C4-2B (cell line): ENCODE measurements around the gene KHSRP.

Experiments used
- H3K27ac ChIP-seq: fragments of 450-650 bp; 2 replicates; pipeline ENCODE4 v1.5.1; 2017
- CTCF ChIP-seq: fragments of 450-650 bp; conservative IDR thresholded peaks from 2 replicates; pipeline ENCODE4 v1.5.1; 2017; ENCODE audit warnings: mild to moderate bottlenecking
- ZFX ChIP-seq: fragments of 450-650 bp; IDR thresholded peaks from 2 replicates; pipeline ENCODE4 v1.6.1; 2017

KHSRP gene

GRCh38 chr19:6378041-6378440 is 46.6 kb downstream of the KHSRP start:
- no peak for TF ChIP-seq ZFX
- TF ChIP-seq CTCF = no peak
- no peak overlapping the region for H3K27ac ChIP-seq

GRCh38 chr19:6376512-6377190 is 48.0 kb downstream of the KHSRP start:
- no peak overlapping the region for H3K27ac ChIP-seq
- TF ChIP-seq CTCF (no peak), ZFX (no peak)

GRCh38 chr19:6375411-6376010 is 49.1 kb downstream of the KHSRP start, which contains the start of gene PSPN:
Gene PSPN, minus strand, starts transcription at chr19:6375933. Its CDS starts 84 bp downstream, at chr19:6375849.
- no peak within 1 kb of the TSS for H3K27ac ChIP-seq

GRCh38 chr19:6374711-6375410 is 49.8 kb downstream of the KHSRP start:
- TF ChIP-seq CTCF (no peak), ZFX (no peak)
- H3K27ac ChIP-seq = no peak overlapping the region; the same call in 1 of the 2 replicates

More at GRCh38 chr19:6375411-6376010, 49.1 kb downstream of the KHSRP start, which contains the start of gene PSPN:
- TF ChIP-seq ZFX (no peak), CTCF (no peak)

- peak overlapping the region; percentile 98 for H3K27ac ChIP-seq
- TF ChIP-seq CTCF (no peak), ZFX (no peak)
Observed at GRCh38 chr19:6374161-6374709, 50.4 kb downstream of the KHSRP start.

GRCh38 chr19:6373813-6374108 is 50.9 kb downstream of the KHSRP start:
- TF ChIP-seq ZFX (no peak), CTCF (no peak)
- H3K27ac ChIP-seq = peak overlapping the region; percentile 98
